ENCODE data around the gene COPS7A.

Gene COPS7A

GRCh38 chr12:6768990-6769389 lies 45.1 kb downstream of the COPS7A start:
- in situ Hi-C loops (cut with MboI; ENCODE audit: low sequenced_read_pairs), result no loop called here

- in situ Hi-C loops (cut with MboI; ENCODE audit: low sequenced_read_pairs), result no loop called here
Measured at GRCh38 chr12:6769666-6770065, 45.8 kb downstream of the COPS7A start.

GRCh38 chr12:6770094-6770493 lies 46.2 kb downstream of the COPS7A start:
- in situ Hi-C loops (cut with MboI; ENCODE audit: low sequenced_read_pairs), result no loop called here

GRCh38 chr12:6770600-6770999 lies 46.8 kb downstream of the COPS7A start:
- in situ Hi-C loops (cut with MboI; ENCODE audit: low sequenced_read_pairs), result no loop called here

- in situ Hi-C loops (cut with MboI; ENCODE audit: low sequenced_read_pairs), result no loop called here
Measured at GRCh38 chr12:6771091-6771495, 47.2 kb downstream of the COPS7A start.

GRCh38 chr12:6771509-6772330 lies 47.9 kb downstream of the COPS7A start:
- in situ Hi-C loops (cut with MboI; ENCODE audit: low sequenced_read_pairs), result no loop called here

GRCh38 chr12:6772331-6772695 lies 48.5 kb downstream of the COPS7A start, which contains the start of gene LAG3:
Gene LAG3, plus strand, starts transcription at chr12:6772520. Its CDS starts 333 bp downstream, at chr12:6772853.
- in situ Hi-C loops (cut with MboI; ENCODE audit: low sequenced_read_pairs), result no loop called here

- in situ Hi-C loops (cut with MboI; ENCODE audit: low sequenced_read_pairs), result no loop called here
Measured at GRCh38 chr12:6772726-6773589, 49.1 kb downstream of the COPS7A start.

- in situ Hi-C loops (cut with MboI; ENCODE audit: low sequenced_read_pairs), result no loop called here
Measured at GRCh38 chr12:6773590-6774351, 49.9 kb downstream of the COPS7A start.

- in situ Hi-C loops (cut with MboI; ENCODE audit: low sequenced_read_pairs), result no loop called here
Measured at GRCh38 chr12:6774499-6775062, 50.7 kb downstream of the COPS7A start.

- in situ Hi-C loops (cut with MboI; ENCODE audit: low sequenced_read_pairs), result no loop called here
Measured at GRCh38 chr12:6775185-6776174, 51.6 kb downstream of the COPS7A start.

- in situ Hi-C loops (cut with MboI; ENCODE audit: low sequenced_read_pairs), result no loop called here
Measured at GRCh38 chr12:6777386-6777785, 53.5 kb downstream of the COPS7A start.

GRCh38 chr12:6778217-6778573 lies 54.3 kb downstream of the COPS7A start:
- in situ Hi-C loops (cut with MboI; ENCODE audit: low sequenced_read_pairs), result no loop called here

GRCh38 chr12:6778574-6779550 lies 55.0 kb downstream of the COPS7A start:
- in situ Hi-C loops (cut with MboI; ENCODE audit: low sequenced_read_pairs), result no loop called here

- in situ Hi-C loops (cut with MboI; ENCODE audit: low sequenced_read_pairs), result no loop called here
Measured at GRCh38 chr12:6779708-6780432, 56.0 kb downstream of the COPS7A start.

- in situ Hi-C loops (cut with MboI; ENCODE audit: low sequenced_read_pairs), result no loop called here
Measured at GRCh38 chr12:6780573-6780972, 56.7 kb downstream of the COPS7A start.

Measured in hTERT RPE-1 (cell line).